NCI-H748 treated with DMSO at 0.1 percent for 48 hours (cell line): ENCODE results near the gene PLPP1.

Experiments used
- DNase-seq: peaks from one replicate; lab custom pipeline; 2025; lab: John Stamatoyannopoulos, UW

PLPP1 gene

DNA sequence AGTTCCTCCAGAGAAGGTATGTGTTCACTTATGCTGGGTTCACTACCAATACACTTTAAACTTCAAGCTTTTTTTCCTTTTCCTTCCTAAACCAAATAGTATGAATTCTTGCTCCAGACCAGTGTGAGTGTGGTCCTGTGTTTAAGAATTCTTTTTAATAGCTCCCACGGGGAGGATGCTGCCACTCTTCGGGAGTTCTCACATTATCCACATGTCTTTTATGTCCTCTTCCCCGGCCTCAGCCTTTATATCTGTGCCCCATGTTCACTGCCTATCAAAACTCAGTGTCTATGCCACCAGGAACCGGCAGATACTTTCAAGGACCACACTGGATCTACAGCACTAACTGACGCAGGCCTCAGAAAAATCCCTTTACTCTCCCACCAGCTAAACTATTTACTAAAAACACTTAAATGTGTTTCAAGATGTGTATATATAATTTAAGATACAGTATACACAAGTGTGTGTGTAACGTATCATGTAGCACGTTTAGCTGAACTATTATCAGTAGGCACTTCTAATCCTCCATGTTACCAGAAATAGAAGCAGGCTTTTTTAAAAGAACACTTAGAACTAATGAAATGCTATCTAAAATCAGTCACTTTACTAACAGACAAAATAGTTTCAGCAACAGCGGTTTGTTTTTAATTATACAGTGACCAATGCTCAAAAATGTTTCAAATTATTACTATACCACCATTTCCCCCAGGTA, 88.0 kb downstream of the PLPP1 start:
- no peak for DNase-seq

GRCh38 chr5:55445791-55446190, 89.0 kb downstream of the PLPP1 start:
- DNase-seq, result no peak

DNA sequence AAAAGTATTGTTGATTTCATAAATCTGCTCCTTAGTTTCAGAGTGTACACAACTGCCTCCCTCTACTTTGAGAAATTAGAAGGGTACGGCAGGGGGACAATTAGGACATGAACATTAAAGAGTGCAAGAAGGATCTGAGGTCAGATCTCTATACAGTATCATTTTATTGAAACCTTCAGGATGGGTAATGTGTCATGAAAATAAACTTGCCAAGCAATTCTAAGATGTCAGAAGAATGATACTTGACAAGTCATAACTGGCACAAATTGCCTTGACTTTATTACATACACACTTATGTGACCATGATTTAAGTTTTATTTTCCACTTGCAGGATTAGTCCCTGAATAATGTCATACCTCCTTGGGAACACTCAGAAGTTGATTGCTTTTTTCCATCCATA, 92.8 kb downstream of the PLPP1 start:
- DNase-seq, result no peak

GRCh38 chr5:55441107-55441771, 93.5 kb downstream of the PLPP1 start:
- DNase-seq, result no peak

DNA sequence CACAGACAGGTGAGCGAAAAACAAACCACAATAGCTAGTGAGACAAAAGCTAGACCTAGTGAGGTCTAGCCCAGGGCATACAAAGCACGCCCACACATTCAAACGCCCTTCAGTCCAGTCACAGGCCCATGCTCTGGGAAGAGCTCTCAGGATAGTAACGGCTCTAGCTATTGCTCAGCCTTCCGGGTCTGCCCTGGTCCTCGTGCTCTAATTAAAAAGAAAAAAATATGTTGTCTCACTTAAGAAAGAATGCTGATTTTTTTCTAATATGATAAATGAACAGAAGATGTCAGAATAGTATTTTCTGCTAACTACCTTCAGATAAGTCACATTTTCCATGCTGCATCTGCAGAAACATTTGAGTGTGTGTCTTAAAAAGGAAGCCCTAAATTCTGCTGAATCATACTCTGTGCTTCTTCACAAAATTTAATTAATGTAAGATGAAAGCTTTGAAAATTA, 94.5 kb downstream of the PLPP1 start:
- no peak for DNase-seq

DNA sequence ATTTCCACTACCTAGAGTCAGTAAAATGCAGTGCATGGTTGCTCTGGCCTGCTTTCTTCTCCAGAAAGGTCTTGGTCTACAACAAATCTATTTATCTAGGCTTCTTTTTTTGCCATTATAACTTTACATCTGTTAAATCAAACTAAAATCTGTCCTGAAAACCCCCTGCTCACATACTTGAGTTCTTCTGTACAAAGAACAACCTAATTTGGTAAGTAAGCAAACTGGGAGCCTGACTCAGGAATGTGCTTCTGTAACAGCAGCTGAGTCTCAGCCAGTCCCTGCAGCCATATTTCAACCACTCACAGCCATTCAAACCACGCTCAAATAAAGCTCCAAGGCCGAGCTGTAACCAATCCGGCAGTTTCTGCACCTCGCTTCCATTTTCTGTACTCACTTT, 95.8 kb downstream of the PLPP1 start:
- DNase-seq, result no peak

- DNase-seq, result peak; percentile 13
These were observed 96.9 kb downstream of the PLPP1 start for GRCh38 chr5:55437859-55438206.

DNA sequence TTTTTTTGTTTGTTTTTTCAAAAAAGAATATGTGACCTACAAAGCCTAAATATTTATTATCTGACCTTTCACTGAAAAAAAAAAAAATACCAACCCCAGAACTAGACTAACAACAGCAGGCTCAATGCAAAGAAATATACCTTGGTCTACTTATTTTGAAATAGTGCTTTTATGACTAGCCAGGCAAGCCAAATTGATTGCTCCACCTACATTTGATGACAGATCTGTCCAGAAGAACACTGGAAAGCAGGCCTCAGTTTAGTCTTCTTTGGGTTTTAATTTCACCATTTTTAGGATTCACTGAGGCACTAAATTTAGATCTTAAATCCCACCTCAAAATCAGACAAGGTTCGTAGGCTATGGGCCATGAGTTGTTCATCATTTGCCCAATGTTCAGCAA, 97.3 kb downstream of the PLPP1 start:
- no peak for DNase-seq

DNA sequence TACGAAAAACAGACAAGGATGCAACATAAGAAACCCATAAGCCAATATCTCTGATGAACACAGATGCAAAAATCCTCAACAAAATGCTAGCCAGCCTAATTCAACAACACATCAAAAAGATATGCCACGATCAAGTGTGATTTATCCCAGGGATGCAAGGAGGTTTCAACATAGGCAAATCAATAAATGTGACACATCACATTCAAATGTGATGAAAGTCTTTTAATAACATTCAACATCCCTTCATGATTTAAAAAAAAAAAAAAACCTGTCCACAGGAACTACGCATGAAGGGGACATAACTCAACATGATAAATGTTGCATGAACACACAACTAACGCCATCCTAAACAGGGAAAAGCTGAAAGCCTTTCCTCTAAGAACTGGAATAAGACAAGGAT, 102.2 kb downstream of the PLPP1 start:
- no peak for DNase-seq

GRCh38 chr5:55429613-55430253, 105.0 kb downstream of the PLPP1 start:
- DNase-seq, result peak; percentile 68

DNA sequence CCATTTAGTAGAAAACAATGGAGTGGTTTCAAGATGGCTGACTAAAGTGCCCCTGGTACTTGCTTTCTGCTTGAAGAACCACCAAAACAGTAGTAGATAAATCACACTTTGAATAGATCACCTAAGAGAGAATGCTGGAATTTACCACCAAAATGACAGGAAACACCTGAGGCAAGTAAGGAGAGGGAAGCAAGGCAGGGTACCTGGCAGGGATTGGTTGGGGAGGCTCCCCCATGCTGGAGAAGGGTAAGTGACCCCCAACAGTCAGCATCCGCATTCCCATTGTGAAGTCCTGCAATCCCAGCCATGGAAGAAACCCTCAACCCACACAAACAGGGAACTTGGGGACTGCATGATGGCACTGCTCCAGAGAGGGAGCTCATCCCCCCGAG, 105.5 kb downstream of the PLPP1 start:
- no peak for DNase-seq

- no peak for DNase-seq
These were observed 107.6 kb downstream of the PLPP1 start for GRCh38 chr5:55427157-55427556.

- no peak for DNase-seq
These were observed 108.3 kb downstream of the PLPP1 start for GRCh38 chr5:55426455-55426854.

DNA sequence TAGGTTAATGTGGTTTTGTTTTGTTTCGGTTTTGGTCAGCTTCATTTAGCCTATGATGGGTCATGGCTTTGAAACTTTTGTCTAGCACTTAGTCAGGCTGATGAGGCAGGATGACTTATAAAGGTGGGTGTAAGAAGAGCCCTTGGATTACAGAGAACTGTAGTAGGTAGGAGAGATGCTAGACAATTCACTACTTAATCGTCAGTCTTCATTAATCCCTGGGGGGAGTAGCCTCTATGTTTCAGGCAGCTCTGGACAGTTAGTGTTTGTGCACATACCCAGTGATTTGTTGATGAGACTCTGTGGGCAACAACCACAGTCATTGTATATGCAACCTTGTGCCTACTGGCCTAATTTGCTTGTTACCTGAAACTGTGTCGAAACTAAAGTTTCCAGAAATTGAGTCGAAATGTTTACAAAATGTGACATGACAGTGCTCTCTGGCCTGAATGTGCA, 113.7 kb downstream of the PLPP1 start:
- no peak for DNase-seq

DNA sequence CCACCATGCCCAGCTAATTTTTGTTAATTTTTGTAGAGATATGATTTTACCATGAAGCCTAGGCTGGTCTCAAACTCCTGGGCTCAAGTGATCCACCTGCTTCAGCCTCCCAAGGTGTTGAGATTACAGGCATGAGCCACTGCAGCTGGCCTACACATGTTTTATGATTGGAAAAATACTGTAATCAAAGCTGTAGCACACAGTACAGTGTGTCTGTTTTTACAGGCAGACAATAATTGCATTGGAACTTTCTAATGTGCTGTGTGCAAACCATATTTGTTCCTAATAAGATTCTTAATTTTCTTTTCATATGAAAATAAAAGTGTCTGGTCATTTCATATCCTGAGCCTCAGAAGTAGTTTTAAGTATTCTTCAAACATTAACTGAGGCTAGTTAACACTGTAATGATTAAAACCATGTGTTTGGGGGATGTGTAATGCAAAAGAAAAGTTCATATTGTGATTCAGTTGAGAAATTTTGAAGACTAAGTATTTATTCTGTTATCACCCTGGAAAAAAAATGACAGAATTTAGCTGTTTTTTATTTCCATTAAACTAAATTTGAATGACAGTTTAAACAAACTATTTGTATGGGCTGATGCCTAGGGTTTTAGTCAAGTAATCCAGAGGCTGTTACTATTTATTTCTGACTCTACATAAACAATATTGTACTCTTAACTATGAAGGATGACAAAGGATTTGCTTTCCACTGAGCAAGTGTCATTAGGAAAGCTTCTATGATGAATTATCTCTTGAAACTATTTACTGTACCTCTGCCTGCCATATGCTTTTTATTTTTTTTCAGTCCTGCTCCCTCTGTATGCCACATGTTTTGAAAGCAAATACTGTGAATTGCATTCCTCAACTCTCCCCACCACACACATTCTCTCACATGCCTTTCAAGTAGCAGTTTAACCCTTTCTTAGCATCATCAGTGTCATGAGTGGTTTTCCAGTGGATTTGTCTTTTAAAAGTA, 115.5 kb downstream of the PLPP1 start:
- no peak for DNase-seq

GRCh38 chr5:55416306-55416705, 118.5 kb downstream of the PLPP1 start:
- DNase-seq, result no peak

- no peak for DNase-seq
These were observed 119.7 kb downstream of the PLPP1 start for GRCh38 chr5:55415071-55415470.

DNA sequence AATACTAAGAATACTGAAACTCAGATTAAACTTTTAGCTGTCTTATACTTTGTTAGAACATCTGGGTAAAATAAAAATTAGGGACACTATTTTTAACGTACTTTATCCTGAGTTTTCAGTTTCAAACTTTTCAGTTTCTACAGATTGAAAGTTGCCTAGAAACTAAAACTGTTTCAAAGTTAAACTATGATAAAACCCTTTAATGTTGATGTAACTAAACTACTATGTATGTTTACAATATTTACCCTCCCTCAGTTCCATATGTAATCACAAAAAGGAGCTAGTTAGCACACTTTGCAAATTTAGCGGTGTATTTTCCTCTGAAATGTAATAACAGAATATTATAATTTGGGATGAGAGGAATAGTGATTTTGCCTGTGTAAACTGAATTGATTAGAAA, 121.1 kb downstream of the PLPP1 start:
- DNase-seq, result no peak

GRCh38 chr5:55411876-55412275, 122.9 kb downstream of the PLPP1 start:
- no peak for DNase-seq

DNA sequence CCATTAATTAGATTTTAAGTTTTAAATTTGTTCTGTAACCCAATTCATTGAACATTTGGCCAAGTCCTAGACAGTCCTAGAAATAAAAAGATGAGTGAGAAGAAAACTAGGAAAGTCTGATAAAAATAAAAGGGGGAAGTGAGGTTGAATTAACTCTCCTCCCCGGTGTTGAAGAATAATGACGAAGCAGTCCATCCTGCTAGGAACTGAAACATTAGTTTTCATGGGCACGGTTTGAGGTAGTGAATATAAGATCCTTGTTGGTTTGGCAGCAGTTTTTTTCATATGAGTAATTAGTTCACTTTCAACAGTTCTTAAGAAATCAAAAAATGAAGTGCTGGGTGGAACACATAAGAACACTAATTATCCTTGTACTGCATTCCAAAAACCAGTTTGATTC, 123.9 kb downstream of the PLPP1 start:
- no peak for DNase-seq

- no peak for DNase-seq
These were observed 125.0 kb downstream of the PLPP1 start for GRCh38 chr5:55409775-55410174.

GRCh38 chr5:55407984-55408383, 126.8 kb downstream of the PLPP1 start:
- DNase-seq, result no peak
